Activated CD4-positive, alpha-beta T cell treated with anti-CD3 and anti-CD28 coated beads, Interleukin-2, amount 10 ng/mL, durations not matched to agents 7 days and 5 days (primary cell): ENCODE measurements around the gene PCDHGA8. TPM values are rescaled to one million over a fixed set of nuclear protein-coding genes. Genes with fewer than 3 reads are reported as not detected.
"Not testable (repeated sequence)": the region's sequence is repeated elsewhere in the genome, so short reads cannot be mapped to it uniquely, and the experiment has no call there.

Experiments
- CTCF ChIA-PET: fragments of 350-600 bp; sonication (Branson Sonifier 250); formaldehyde crosslinking; loops from one replicate; lab custom pipeline; 2021; ENCODE audit warnings: antibody characterized with exemption; lab: Charles Lee
- POLR2A ChIA-PET: fragments of 350-600 bp; sonication (Branson Sonifier 250); formaldehyde crosslinking; loops from one replicate; lab custom pipeline; 2021; ENCODE audit warnings: antibody characterized with exemption; lab: Charles Lee
- DNase-seq: peaks from one replicate; pipeline ENCODE4 v3.0.0-alpha.2; 2020
- H3K27ac Mint-ChIP-seq: one replicate; pipeline ENCODE4 v1.8.0; 2021; ENCODE audit warnings: mild to moderate bottlenecking, moderate library complexity, mixed read lengths
- H3K27me3 Mint-ChIP-seq: one replicate; pipeline ENCODE4 v1.8.0; 2021; ENCODE audit warnings: mixed read lengths
- H3K36me3 Mint-ChIP-seq: one replicate; pipeline ENCODE4 v1.8.0; 2021; ENCODE audit warnings: low read depth, mixed read lengths
- H3K4me1 Mint-ChIP-seq: one replicate; pipeline ENCODE4 v1.8.0; 2021; ENCODE audit warnings: mixed read lengths
- H3K4me3 Mint-ChIP-seq: one replicate; pipeline ENCODE4 v1.8.0; 2021; ENCODE audit warnings: mild to moderate bottlenecking, moderate library complexity, mixed read lengths
- H3K9me3 Mint-ChIP-seq: one replicate; pipeline ENCODE4 v1.8.0; 2021; ENCODE audit warnings: mixed read lengths
- total RNA-seq, 2 experiments: library from RNA; stranded (reverse); gene quantifications; one replicate each; pipeline ENCODE4 v1.2.3, GENCODE V29; 2021

PCDHGA8 gene
- total RNA-seq, 2 experiments from 2014 or later, result not detected

DNA sequence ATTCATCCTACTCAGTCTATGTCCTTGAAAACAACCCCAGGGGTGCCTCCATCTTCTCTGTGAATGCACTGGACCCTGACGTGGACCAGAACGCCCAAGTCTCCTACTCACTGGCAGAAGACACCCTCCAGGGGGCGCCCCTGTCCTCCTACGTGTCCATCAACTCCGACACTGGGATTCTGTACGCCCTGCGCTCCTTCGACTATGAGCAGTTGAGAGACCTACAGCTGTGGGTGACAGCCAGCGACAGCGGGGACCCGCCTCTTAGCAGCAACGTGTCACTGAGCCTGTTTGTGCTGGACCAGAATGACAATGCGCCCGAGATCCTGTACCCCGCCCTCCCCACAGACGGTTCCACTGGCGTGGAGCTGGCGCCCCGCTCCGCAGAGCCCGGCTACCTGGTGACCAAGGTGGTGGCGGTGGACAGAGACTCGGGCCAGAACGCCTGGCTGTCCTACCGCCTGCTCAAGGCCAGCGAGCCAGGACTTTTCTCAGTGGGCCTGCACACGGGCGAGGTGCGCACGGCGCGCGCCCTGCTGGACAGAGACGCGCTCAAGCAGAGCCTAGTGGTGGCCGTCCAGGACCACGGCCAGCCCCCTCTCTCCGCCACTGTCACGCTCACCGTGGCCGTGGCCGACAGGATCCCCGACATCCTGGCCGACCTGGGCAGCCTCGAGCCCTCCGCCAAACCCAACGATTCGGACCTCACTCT is 16.8 kb upstream of the PCDHGA8 start:
- H3K36me3 Mint-ChIP-seq, H3K27ac Mint-ChIP-seq, POLR2A ChIA-PET, H3K4me1 Mint-ChIP-seq, H3K4me3 Mint-ChIP-seq, DNase-seq: not testable (repeated sequence)
- CTCF ChIA-PET, result interaction anchor here (0.9 to 1.7 kb wide), 2 partner anchors 22 to 45 kb away, joined by 4 read pairs; partner anchors contain the start of genes PCDHGA11 and PCDHGB5
- H3K9me3 Mint-ChIP-seq, result peaks cover 28% of the 10 kb centered on the region
- peaks cover 24% of the 10 kb centered on the region for H3K27me3 Mint-ChIP-seq

DNA sequence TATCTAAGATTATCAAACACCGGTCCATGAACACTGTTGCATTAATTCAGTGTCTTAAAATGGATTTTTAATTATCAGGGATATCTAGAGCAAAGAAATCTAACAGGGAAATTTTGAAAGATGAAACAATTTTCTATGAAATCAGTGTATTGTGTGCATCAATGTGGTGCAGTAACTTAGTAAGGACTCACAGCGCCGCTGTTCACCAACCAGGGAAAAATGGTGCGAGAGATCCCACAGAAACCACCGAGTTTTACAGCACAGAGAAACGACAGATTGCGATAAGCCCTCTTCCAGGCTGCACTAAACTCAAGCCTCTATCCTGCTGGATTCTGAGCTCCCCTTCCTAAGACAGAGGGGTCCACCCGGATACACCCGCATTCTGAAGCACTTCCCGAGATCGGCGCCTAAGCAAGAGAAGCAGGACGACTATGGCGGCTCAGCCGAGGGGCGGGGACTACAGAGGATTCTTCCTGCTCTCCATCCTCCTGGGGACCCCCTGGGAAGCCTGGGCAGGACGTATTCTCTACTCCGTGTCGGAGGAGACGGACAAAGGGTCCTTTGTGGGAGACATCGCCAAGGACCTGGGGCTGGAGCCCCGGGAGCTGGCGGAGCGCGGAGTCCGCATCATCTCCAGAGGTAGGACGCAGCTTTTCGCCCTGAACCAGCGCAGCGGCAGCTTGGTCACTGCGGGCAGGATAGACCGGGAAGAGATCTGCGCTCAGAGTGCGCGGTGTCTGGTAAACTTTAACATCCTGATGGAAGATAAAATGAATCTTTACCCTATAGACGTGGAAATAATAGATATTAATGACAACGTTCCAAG is 9.8 kb upstream of the PCDHGA8 start, which contains the start of gene PCDHGA7:
PCDHGA7 (plus strand) TSS at position 274 of the 826 bp plus-strand sequence; CDS start at position 432, 158 bp downstream.
- H3K27me3 Mint-ChIP-seq, result peaks cover 38% of the 10 kb centered on the region
- peak within 1 kb of the TSS; percentile 62 for H3K27ac Mint-ChIP-seq
- ChIA-PET POLR2A (no interaction called here), CTCF (interaction anchor here (0.8 to 1.1 kb wide), 2 partner anchors 12 to 48 kb away, joined by 3 to 5 read pairs; partner anchors contain the start of genes PCDHGA12 and PCDHGB3)
- H3K4me1 Mint-ChIP-seq, result no peaks in the 10 kb centered on the region
- H3K9me3 Mint-ChIP-seq, result peaks cover 12% of the 10 kb centered on the region
- DNase-seq, result no peak
- no peaks in the 10 kb centered on the region for H3K36me3 Mint-ChIP-seq
- H3K4me3 Mint-ChIP-seq, result peak within 1 kb of the TSS; percentile 34

DNA sequence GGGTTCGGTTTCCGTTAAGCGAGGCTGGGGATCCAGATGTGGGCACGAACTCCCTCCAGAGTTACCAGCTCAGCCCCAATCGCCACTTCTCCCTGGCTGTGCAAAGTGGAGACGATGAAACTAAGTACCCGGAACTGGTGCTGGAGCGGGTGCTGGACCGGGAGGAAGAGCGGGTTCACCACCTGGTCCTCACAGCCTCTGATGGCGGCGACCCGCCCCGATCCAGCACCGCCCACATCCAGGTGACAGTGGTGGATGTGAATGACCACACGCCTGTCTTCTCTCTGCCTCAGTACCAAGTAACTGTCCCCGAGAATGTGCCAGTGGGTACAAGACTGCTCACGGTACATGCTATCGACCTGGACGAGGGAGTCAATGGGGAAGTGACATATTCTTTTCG is 9.1 kb upstream of the PCDHGA8 start:
- Mint-ChIP-seq H3K27ac (no peak overlapping the region), H3K36me3 (no peaks in the 10 kb centered on the region), H3K4me1 (no peaks in the 10 kb centered on the region), H3K4me3 (no peak overlapping the region), H3K9me3 (peaks cover 14% of the 10 kb centered on the region), H3K27me3 (peaks cover 41% of the 10 kb centered on the region)
- ChIA-PET CTCF (interaction anchor here (0.8 to 1.1 kb wide), 2 partner anchors 13 to 47 kb away, joined by 3 to 5 read pairs; partner anchors contain the start of genes PCDHGA12 and PCDHGB3), POLR2A (no interaction called here)
- no peak for DNase-seq

DNA sequence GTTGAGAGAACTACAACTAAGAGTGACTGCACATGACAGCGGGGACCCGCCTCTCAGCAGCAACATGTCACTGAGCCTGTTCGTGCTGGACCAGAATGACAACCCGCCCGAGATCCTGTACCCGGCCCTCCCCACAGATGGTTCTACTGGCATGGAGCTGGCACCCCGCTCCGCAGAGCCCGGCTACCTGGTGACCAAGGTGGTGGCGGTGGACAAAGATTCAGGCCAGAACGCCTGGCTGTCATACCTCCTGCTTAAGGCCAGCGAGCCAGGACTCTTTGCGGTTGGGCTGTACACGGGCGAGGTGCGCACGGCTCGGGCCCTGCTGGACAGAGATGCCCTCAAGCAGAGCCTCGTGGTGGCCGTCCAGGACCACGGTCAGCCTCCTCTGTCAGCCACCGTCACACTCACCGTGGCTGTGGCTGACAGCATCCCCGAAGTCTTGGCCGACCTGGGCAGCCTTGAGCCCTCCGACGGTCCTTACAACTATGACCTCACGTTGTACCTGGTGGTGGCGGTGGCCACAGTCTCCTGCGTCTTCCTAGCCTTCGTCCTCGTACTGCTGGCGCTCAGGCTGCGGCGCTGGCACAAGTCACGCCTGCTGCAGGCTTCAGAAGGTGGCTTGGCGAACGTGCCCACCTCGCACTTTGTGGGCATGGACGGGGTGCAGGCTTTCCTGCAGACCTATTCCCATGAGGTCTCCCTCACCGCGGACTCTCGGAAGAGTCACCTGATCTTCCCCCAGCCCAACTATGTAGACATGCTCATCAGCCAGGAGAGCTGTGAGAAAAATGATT is 7.8 kb upstream of the PCDHGA8 start:
- no peak for DNase-seq
- ChIA-PET POLR2A (no interaction called here), CTCF (no interaction called here)
- Mint-ChIP-seq H3K36me3 (no peaks in the 10 kb centered on the region), H3K4me3 (no peak overlapping the region), H3K27ac (no peak overlapping the region), H3K9me3 (peaks cover 21% of the 10 kb centered on the region), H3K27me3 (peaks cover 47% of the 10 kb centered on the region), H3K4me1 (no peaks in the 10 kb centered on the region)

DNA sequence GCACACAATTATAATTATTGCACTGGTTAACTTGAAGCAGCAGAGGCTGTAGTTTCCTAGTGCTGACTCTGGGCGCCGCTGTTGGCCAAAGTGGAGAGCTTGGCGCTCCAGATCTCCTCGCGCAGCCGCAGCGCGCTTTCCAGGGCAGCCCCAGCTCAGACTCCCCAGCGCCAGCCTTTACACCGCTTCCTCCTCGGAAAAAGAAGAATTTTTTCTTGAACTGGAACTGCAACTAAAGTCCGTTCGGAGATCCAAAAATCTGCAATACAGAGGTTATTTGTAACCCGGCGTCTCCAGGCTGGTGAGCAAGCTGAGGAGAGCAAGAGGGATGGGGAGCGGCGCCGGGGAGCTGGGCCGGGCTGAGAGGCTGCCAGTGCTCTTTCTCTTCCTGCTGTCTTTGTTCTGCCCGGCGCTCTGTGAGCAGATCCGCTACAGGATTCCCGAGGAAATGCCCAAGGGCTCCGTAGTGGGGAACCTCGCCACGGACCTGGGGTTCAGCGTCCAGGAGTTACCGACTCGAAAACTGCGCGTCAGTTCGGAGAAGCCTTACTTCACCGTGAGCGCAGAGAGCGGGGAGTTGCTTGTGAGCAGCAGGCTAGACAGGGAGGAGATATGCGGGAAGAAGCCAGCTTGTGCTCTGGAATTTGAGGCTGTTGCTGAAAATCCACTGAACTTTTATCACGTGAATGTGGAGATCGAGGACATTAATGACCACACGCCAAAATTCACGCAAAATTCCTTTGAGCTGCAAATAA is 4.7 kb upstream of the PCDHGA8 start, which contains the start of gene PCDHGB4:
PCDHGB4 (plus strand) TSS at position 142 of the 755 bp plus-strand sequence; CDS start at position 329, 187 bp downstream.
- Mint-ChIP-seq H3K9me3 (peaks cover 28% of the 10 kb centered on the region), H3K27me3 (peaks cover 50% of the 10 kb centered on the region)
- CTCF ChIA-PET, result interaction anchor here (0.8 to 1.7 kb wide), 3 partner anchors 16 to 57 kb away, joined by 3 to 5 read pairs (median 5); partner anchors contain the start of genes PCDHGA1 and PCDHGB3
- H3K27ac Mint-ChIP-seq, H3K4me1 Mint-ChIP-seq, H3K4me3 Mint-ChIP-seq, POLR2A ChIA-PET, H3K36me3 Mint-ChIP-seq, DNase-seq: not testable (repeated sequence)

DNA sequence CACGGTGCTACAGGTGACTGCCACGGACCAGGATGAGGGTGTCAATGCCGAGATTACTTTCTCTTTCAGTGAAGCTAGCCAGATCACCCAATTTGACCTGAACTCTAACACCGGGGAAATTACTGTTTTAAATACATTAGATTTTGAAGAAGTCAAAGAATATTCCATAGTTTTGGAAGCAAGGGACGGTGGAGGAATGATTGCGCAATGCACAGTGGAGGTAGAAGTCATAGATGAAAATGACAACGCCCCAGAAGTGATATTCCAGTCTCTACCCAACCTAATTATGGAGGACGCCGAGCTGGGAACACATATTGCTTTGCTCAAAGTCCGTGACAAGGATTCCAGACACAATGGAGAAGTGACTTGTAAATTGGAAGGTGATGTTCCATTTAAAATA is 3.8 kb upstream of the PCDHGA8 start:
- peaks cover 27% of the 10 kb centered on the region for H3K9me3 Mint-ChIP-seq
- CTCF ChIA-PET, result interaction anchor here (1.7 kb wide), 1 partner anchor 19 kb away, joined by 5 read pairs; the partner anchor contains the start of gene PCDHGB3
- peaks cover 45% of the 10 kb centered on the region for H3K27me3 Mint-ChIP-seq
- H3K4me3 Mint-ChIP-seq, result no peak overlapping the region
- POLR2A ChIA-PET, result no interaction called here
- H3K4me1 Mint-ChIP-seq, result no peaks in the 10 kb centered on the region
- no peak overlapping the region for H3K27ac Mint-ChIP-seq
- peaks cover 2% of the 10 kb centered on the region for H3K36me3 Mint-ChIP-seq
- DNase-seq, result no peak

DNA sequence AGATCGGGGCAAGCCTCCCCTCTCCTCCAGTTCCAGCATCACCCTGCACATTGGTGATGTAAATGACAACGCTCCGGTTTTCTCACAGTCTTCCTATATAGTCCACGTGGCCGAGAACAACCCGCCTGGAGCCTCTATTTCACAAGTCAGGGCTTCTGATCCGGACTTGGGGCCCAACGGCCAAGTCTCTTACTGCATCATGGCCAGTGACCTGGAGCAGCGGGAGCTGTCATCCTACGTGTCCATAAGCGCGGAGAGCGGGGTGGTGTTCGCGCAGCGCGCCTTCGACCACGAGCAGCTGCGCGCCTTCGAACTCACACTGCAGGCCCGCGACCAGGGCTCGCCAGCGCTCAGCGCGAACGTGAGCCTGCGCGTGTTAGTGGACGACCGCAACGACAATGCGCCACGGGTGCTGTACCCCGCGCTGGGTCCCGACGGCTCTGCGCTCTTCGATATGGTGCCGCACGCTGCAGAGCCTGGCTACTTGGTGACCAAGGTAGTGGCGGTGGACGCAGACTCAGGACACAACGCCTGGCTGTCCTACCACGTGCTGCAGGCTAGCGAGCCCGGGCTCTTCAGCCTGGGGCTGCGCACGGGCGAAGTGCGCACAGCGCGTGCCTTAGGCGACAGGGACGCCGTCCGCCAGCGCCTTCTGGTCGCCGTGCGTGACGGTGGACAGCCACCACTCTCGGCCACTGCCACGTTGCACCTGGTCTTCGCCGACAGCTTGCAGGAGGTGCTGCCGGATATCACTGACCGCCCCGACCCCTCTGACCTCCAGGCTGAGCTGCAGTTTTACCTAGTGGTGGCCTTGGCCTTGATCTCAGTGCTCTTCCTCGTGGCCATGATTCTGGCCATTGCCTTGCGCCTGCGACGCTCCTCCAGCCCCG is 3.0 kb upstream of the PCDHGA8 start:
- Mint-ChIP-seq H3K4me3 (no peak overlapping the region), H3K4me1 (no peaks in the 10 kb centered on the region), H3K27ac (no peak overlapping the region), H3K9me3 (peaks cover 26% of the 10 kb centered on the region), H3K27me3 (peaks cover 49% of the 10 kb centered on the region), H3K36me3 (peaks cover 2% of the 10 kb centered on the region)
- POLR2A ChIA-PET, result no interaction called here
- no peak for DNase-seq
- CTCF ChIA-PET, result interaction anchor here (1.2 to 1.7 kb wide), 3 partner anchors 19 to 175 kb away, joined by 3 to 5 read pairs (median 3); partner anchors contain the start of genes PCDHGB2 and PCDHGB3

DNA sequence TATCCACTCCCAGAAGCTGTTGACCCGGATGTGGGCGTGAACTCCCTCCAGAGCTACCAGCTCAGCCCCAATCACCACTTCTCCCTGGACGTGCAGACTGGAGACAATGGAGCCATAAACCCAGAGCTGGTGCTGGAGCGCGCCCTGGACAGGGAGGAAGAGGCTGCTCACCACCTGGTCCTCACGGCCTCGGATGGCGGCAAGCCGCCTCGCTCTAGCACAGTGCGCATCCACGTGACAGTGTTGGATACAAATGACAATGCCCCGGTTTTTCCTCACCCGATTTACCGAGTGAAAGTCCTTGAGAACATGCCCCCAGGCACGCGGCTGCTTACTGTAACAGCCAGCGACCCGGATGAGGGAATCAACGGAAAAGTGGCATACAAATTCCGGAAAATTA is 834 bp downstream of the PCDHGA8 start:
- Mint-ChIP-seq H3K27ac (no peak overlapping the region), H3K4me1 (no peaks in the 10 kb centered on the region), H3K36me3 (peaks cover 2% of the 10 kb centered on the region), H3K27me3 (peaks cover 44% of the 10 kb centered on the region), H3K9me3 (peaks cover 31% of the 10 kb centered on the region), H3K4me3 (no peak overlapping the region)
- no peak for DNase-seq
- CTCF ChIA-PET, result interaction anchor here (0.9 kb wide), 1 partner anchor 13 kb away, joined by 3 read pairs; no protein-coding TSS in a partner anchor
- POLR2A ChIA-PET, result no interaction called here

DNA sequence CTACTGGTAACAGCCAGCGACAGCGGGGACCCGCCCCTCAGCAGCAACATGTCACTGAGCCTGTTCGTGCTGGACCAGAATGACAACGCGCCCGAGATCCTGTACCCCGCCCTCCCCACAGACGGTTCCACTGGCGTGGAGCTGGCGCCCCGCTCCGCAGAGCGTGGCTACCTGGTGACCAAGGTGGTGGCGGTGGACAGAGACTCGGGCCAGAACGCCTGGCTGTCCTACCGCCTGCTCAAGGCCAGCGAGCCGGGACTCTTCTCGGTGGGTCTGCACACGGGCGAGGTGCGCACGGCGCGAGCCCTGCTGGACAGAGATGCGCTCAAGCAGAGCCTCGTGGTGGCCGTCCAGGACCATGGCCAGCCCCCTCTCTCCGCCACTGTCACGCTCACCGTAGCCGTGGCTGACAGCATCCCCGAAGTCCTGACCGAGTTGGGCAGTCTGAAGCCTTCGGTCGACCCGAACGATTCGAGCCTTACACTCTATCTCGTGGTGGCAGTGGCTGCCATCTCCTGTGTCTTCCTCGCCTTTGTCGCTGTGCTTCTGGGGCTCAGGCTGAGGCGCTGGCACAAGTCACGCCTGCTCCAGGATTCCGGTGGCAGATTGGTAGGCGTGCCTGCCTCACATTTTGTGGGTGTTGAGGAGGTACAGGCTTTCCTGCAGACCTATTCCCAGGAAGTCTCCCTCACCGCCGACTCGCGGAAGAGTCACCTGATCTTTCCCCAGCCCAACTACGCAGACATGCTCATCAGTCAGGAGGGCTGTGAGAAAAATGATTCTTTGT is 2.2 kb downstream of the PCDHGA8 start:
- DNase-seq, H3K4me1 Mint-ChIP-seq, H3K4me3 Mint-ChIP-seq, POLR2A ChIA-PET, H3K36me3 Mint-ChIP-seq, H3K27ac Mint-ChIP-seq: not testable (repeated sequence)
- CTCF ChIA-PET, result interaction anchor here (0.8 kb wide), 2 partner anchors 30 to 161 kb away, joined by 3 read pairs; no protein-coding TSS in a partner anchor
- Mint-ChIP-seq H3K9me3 (peaks cover 32% of the 10 kb centered on the region), H3K27me3 (peaks cover 47% of the 10 kb centered on the region)
